GM18517 (cell line): ENCODE data around the gene ERC2.
"Not testable (repeated sequence)": the region's sequence is repeated elsewhere in the genome, so short reads cannot be mapped to it uniquely, and the experiment has no call there.

Experiments used
- ATAC-seq: cut with Tn5 transposase; IDR thresholded peaks from one replicate; pipeline ENCODE4 v1.9.1; 2021; ENCODE audit warnings: mild to moderate bottlenecking, moderate library complexity; ENCODE audit not compliant: unreplicated experiment

ERC2 gene

GRCh38 chr3:55860049-55860721, 608.1 kb downstream of the ERC2 start:
- no peak for ATAC-seq

GRCh38 chr3:55859305-55859704, 609.0 kb downstream of the ERC2 start:
- no peak for ATAC-seq

GRCh38 chr3:55858727-55859126, 609.5 kb downstream of the ERC2 start:
- no peak for ATAC-seq

- no peak for ATAC-seq
Observed at GRCh38 chr3:55858302-55858701, 610.0 kb downstream of the ERC2 start.

- no peak for ATAC-seq
Observed at GRCh38 chr3:55857633-55858032, 610.6 kb downstream of the ERC2 start.

GRCh38 chr3:55855311-55855710, 613.0 kb downstream of the ERC2 start:
- no peak for ATAC-seq

- ATAC-seq, result no peak
Observed at GRCh38 chr3:55854494-55854893, 613.8 kb downstream of the ERC2 start.

- ATAC-seq, result no peak
Observed at GRCh38 chr3:55852326-55852725, 615.9 kb downstream of the ERC2 start.

- ATAC-seq, result no peak
Observed at GRCh38 chr3:55842204-55842603, 626.1 kb downstream of the ERC2 start.

GRCh38 chr3:55831876-55832275, 636.4 kb downstream of the ERC2 start:
- not testable (repeated sequence) for ATAC-seq

- ATAC-seq, result no peak
Observed at GRCh38 chr3:55828712-55829111, 639.6 kb downstream of the ERC2 start.

GRCh38 chr3:55827786-55828185, 640.5 kb downstream of the ERC2 start:
- ATAC-seq, result no peak

- no peak for ATAC-seq
Observed at GRCh38 chr3:55826731-55827496, 641.4 kb downstream of the ERC2 start.

- no peak for ATAC-seq
Observed at GRCh38 chr3:55826097-55826496, 642.2 kb downstream of the ERC2 start.

GRCh38 chr3:55824406-55824805, 643.9 kb downstream of the ERC2 start:
- ATAC-seq, result no peak

GRCh38 chr3:55823829-55824228, 644.4 kb downstream of the ERC2 start:
- no peak for ATAC-seq

- ATAC-seq, result no peak
Observed at GRCh38 chr3:55823001-55823400, 645.3 kb downstream of the ERC2 start.

GRCh38 chr3:55819005-55819404, 649.3 kb downstream of the ERC2 start:
- ATAC-seq, result no peak

GRCh38 chr3:55818485-55818884, 649.8 kb downstream of the ERC2 start:
- ATAC-seq, result no peak

GRCh38 chr3:55816794-55817576, 651.3 kb downstream of the ERC2 start:
- no peak for ATAC-seq

GRCh38 chr3:55815262-55815661, 653.0 kb downstream of the ERC2 start:
- ATAC-seq, result no peak
